Measurements from ENCODE around the gene RAP1B.

DNA sequence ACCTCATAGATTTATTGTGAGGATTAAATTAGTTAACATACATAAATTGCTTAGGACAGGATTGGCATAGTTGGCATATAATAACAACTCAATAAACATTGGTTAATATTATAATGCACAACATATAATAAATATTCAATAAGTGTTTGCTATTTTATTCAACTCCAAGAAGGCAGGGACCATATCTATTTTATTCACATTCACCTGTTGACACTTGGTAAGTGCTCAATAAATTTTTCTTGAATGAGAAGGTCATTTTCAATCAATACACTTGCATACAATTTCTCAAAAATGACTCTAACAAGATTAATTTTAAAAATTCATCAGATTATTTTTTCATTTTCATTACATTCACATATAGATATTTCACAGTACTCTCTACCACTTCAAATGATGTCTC, 63.7 kb downstream of the RAP1B start:
- TF ChIP-seq POLR2A (IDR thresholded peaks at IDR 0.05; ENCODE audit: low read depth) (no peak), POLR2AphosphoS5 (IDR thresholded peaks at IDR 0.05) (no peak), CTCF (IDR thresholded peaks at IDR 0.05) (no peak), EP300 (IDR thresholded peaks at IDR 0.05) (no peak)

All from esophagus muscularis mucosa (tissue), 4 donors.